Measurements from ENCODE around the gene BORCS6. TPM values are rescaled to one million over a fixed set of nuclear protein-coding genes. Genes with fewer than 3 reads are reported as not detected.

The BORCS6 gene
- total and polyA plus RNA-seq, 9 of the 15 experiments (the other 6 are each of a cell fraction or from before 2014, with no cell fraction given): 0.01 to 7.4 (median 2.3) TPM

- TF ChIP-seq ETV6 (IDR thresholded peaks at IDR 0.05; ENCODE audit: borderline replicate concordance in 1 of 2, low read depth in 2 of 2, low read length in 1 of 2) (no peak), ETV6 (CRISPR knock-in tag; IDR thresholded peaks at IDR 0.05; ENCODE audit: borderline replicate concordance) (no peak), KLF10 (CRISPR knock-in tag; IDR thresholded peaks at IDR 0.05) (no peak), ZBTB9 (CRISPR knock-in tag; IDR thresholded peaks at IDR 0.05) (no peak), THRAP3 (IDR thresholded peaks at IDR 0.05; ENCODE audit: borderline replicate concordance) (peak; percentile 42; the same call in 1 of the 2 replicates), ATF4 (CRISPR knock-in tag; IDR thresholded peaks at IDR 0.05) (peak; percentile 29; the same call in 1 of the 2 replicates), TBP (optimal IDR thresholded peaks at IDR 0.05; ENCODE audit: low read depth, low read length) (peak; percentile 98), HDAC1 (IDR thresholded peaks at IDR 0.05) (0 out of 4 replicates have a peak, but pooled peaks of 1 of the 2 experiments have one; percentile 58), CBX3 (IDR thresholded peaks at IDR 0.05; ENCODE audit: borderline replicate concordance in 1 of 2, low read length in 2 of 2) (peak in 1 of 2 experiments; percentile 27; a peak in 1 of 3 replicates), NEUROD1 (IDR thresholded peaks at IDR 0.05; ENCODE audit: borderline replicate concordance, low read depth, low read length, partially characterized antibody) (no peak), MITF (IDR thresholded peaks at IDR 0.05) (no peak), NUFIP1 (IDR thresholded peaks at IDR 0.05; ENCODE audit: partially characterized antibody) (no peak), NCOA2 (IDR thresholded peaks at IDR 0.05; ENCODE audit: partially characterized antibody in 2 of 2) (peak in 1 of 2 experiments; percentile 51), TCFL5 (CRISPR knock-in tag; conservative IDR thresholded peaks at IDR 0.05) (no peak), ARID4B (CRISPR knock-in tag; IDR thresholded peaks at IDR 0.05) (no peak), KDM1A (IDR thresholded peaks at IDR 0.05) (peak in 1 of 2 experiments; percentile 11; a peak in 1 of 4 replicates), NR2C2 (CRISPR knock-in tag; IDR thresholded peaks at IDR 0.05) (no peak), NR2C2 (tag; IDR thresholded peaks at IDR 0.05) (peak; percentile 42; the same call in 1 of the 2 replicates), ZNF3 (CRISPR knock-in tag; IDR thresholded peaks at IDR 0.05) (peak; percentile 71; the same call in 1 of the 2 replicates), L3MBTL2 (IDR thresholded peaks at IDR 0.05) (no peak)
Observed at GRCh38 chr17:8225813-8226535, 36.0 kb upstream of the BORCS6 start (continued).
